ENCODE data around the gene SPDYE8. TPM values are rescaled to one million over a fixed set of nuclear protein-coding genes. Genes with fewer than 3 reads are reported as not detected.

SPDYE8 gene
- total RNA-seq, 2 experiments from 2014 or later = not detected

Other genes with a start within 250 kb of the SPDYE8 start
- 1 to 10 TPM; 3.7 to 3.8 TPM for gene TYW1B, start 201.6 kb downstream of the SPDYE8 start, total RNA-seq
- gene POM121, start 104.7 kb downstream of the SPDYE8 start, total RNA-seq = 10 to 100 TPM; 82.5 to 86.6 TPM
- gene TRIM74, start 60.3 kb downstream of the SPDYE8 start, total RNA-seq = under 1 TPM in 1 of 2 experiments, not detected in 1; 0.35 TPM
- gene SPDYE11, start 28.1 kb upstream of the SPDYE8 start, total RNA-seq = not detected
- not detected for gene SPDYE9, start 56.3 kb upstream of the SPDYE8 start, total RNA-seq